ENCODE data around the gene MRGPRD.

Gene MRGPRD

GRCh38 chr11:69010964-69011623 lies 30.3 kb upstream of the MRGPRD start:
- no peaks in the 10 kb centered on the region for H3K79me2 ChIP-seq (ENCODE audit: insufficient read depth, low read length)
- no peaks in the 10 kb centered on the region for H3K9me3 ChIP-seq (ENCODE audit: insufficient read depth, low read depth, low read length)
- H3K36me3 ChIP-seq (ENCODE audit: insufficient read depth, low read length), result no peaks in the 10 kb centered on the region
- H2AFZ ChIP-seq (ENCODE audit: low read length), result no peak overlapping the region
- no peak overlapping the region for H3K4me3 ChIP-seq (ENCODE audit: low read length, poor library complexity, severe bottlenecking)
- TF ChIP-seq, protein P1, sequence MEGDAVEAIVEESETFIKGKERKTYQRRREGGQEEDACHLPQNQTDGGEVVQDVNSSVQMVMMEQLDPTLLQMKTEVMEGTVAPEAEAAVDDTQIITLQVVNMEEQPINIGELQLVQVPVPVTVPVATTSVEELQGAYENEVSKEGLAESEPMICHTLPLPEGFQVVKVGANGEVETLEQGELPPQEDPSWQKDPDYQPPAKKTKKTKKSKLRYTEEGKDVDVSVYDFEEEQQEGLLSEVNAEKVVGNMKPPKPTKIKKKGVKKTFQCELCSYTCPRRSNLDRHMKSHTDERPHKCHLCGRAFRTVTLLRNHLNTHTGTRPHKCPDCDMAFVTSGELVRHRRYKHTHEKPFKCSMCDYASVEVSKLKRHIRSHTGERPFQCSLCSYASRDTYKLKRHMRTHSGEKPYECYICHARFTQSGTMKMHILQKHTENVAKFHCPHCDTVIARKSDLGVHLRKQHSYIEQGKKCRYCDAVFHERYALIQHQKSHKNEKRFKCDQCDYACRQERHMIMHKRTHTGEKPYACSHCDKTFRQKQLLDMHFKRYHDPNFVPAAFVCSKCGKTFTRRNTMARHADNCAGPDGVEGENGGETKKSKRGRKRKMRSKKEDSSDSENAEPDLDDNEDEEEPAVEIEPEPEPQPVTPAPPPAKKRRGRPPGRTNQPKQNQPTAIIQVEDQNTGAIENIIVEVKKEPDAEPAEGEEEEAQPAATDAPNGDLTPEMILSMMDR (conservative IDR thresholded peaks at IDR 0.05; ENCODE audit: low read length), result no peak
- no peak for TF ChIP-seq EZH2phosphoT487 (IDR thresholded peaks at IDR 0.05; ENCODE audit: borderline replicate concordance)
- no peak overlapping the region for H3K9ac ChIP-seq (ENCODE audit: low read depth, low read length, poor library complexity, severe bottlenecking)
- H3K9me2 ChIP-seq (replicated peaks; ENCODE audit: low read depth, low read length), result no peaks in the 10 kb centered on the region
- H3K4me2 ChIP-seq (ENCODE audit: low read depth, low read length, poor library complexity, severe bottlenecking), result no peak overlapping the region
- no peaks in the 10 kb centered on the region for H3K27me3 ChIP-seq (ENCODE audit: insufficient read depth, low read length, poor library complexity, severe bottlenecking)
- no peaks in the 10 kb centered on the region for H3K4me1 ChIP-seq (ENCODE audit: insufficient read depth, low read length, poor library complexity, severe bottlenecking)
- H3F3A ChIP-seq (ENCODE audit: low read depth), result no peaks in the 10 kb centered on the region
- no peaks in the 10 kb centered on the region for H4K20me1 ChIP-seq (ENCODE audit: insufficient read depth, low read length, poor library complexity, severe bottlenecking)

DNA sequence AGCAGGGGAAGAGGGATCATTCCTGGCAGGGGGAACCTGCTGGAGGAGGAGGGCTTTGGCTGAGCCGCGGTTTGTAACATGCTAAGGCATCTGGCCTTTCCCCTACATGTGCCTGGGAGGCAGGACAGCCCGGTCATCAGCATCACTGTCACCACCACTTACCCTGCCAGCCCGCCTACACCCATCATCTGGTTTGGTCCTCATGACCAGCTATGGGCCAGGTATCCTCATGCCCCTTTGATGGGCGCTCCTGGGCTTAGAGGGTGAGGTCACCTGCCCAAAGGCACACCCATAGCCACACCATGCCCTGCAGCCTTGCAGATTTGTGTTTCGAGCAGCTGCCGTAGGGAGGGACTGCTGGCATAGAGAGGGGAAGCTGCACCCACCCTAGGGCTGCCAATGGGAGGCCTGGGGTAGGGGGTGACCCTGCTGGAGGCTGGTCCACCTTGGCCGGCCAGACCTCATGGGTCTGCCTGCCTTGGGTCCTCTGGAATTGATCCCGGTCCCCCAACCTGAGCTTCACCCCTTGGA lies 29.6 kb upstream of the MRGPRD start:
- Histone ChIP-seq H3K4me1 (ENCODE audit: insufficient read depth, low read length, poor library complexity, severe bottlenecking) (no peaks in the 10 kb centered on the region), H3K9me3 (ENCODE audit: insufficient read depth, low read depth, low read length) (no peaks in the 10 kb centered on the region), H4K20me1 (ENCODE audit: insufficient read depth, low read length, poor library complexity, severe bottlenecking) (no peaks in the 10 kb centered on the region), H3K27me3 (ENCODE audit: insufficient read depth, low read length, poor library complexity, severe bottlenecking) (no peaks in the 10 kb centered on the region), H3K9me2 (replicated peaks; ENCODE audit: low read depth, low read length) (no peaks in the 10 kb centered on the region), H2AFZ (ENCODE audit: low read length) (no peak overlapping the region), H3K4me3 (ENCODE audit: low read length, poor library complexity, severe bottlenecking) (no peak overlapping the region), H3F3A (ENCODE audit: low read depth) (no peaks in the 10 kb centered on the region), H3K79me2 (ENCODE audit: insufficient read depth, low read length) (no peaks in the 10 kb centered on the region), H3K36me3 (ENCODE audit: insufficient read depth, low read length) (no peaks in the 10 kb centered on the region), H3K4me2 (ENCODE audit: low read depth, low read length, poor library complexity, severe bottlenecking) (no peak overlapping the region), H3K9ac (ENCODE audit: low read depth, low read length, poor library complexity, severe bottlenecking) (no peak overlapping the region)
- TF ChIP-seq, protein P1 (conservative IDR thresholded peaks at IDR 0.05; ENCODE audit: low read length), result no peak
- TF ChIP-seq EZH2phosphoT487 (IDR thresholded peaks at IDR 0.05; ENCODE audit: borderline replicate concordance), result no peak

GRCh38 chr11:69009441-69010211 lies 28.8 kb upstream of the MRGPRD start:
- Histone ChIP-seq H3K9me2 (replicated peaks; ENCODE audit: low read depth, low read length) (no peaks in the 10 kb centered on the region), H3F3A (ENCODE audit: low read depth) (no peaks in the 10 kb centered on the region), H3K4me3 (ENCODE audit: low read length, poor library complexity, severe bottlenecking) (no peak overlapping the region), H3K4me2 (ENCODE audit: low read depth, low read length, poor library complexity, severe bottlenecking) (no peak overlapping the region), H3K9me3 (ENCODE audit: insufficient read depth, low read depth, low read length) (no peaks in the 10 kb centered on the region), H3K4me1 (ENCODE audit: insufficient read depth, low read length, poor library complexity, severe bottlenecking) (no peaks in the 10 kb centered on the region), H2AFZ (ENCODE audit: low read length) (no peak overlapping the region), H3K36me3 (ENCODE audit: insufficient read depth, low read length) (no peaks in the 10 kb centered on the region), H3K79me2 (ENCODE audit: insufficient read depth, low read length) (no peaks in the 10 kb centered on the region), H3K27me3 (ENCODE audit: insufficient read depth, low read length, poor library complexity, severe bottlenecking) (no peaks in the 10 kb centered on the region), H3K9ac (ENCODE audit: low read depth, low read length, poor library complexity, severe bottlenecking) (no peak overlapping the region), H4K20me1 (ENCODE audit: insufficient read depth, low read length, poor library complexity, severe bottlenecking) (no peaks in the 10 kb centered on the region)
- TF ChIP-seq, protein P1 (conservative IDR thresholded peaks at IDR 0.05; ENCODE audit: low read length), result no peak
- no peak for TF ChIP-seq EZH2phosphoT487 (IDR thresholded peaks at IDR 0.05; ENCODE audit: borderline replicate concordance)

Data from Loucy (cell line).